ENCODE measurements around the gene H3-3A.

GRCh38 chr1:226095286-226095685, 32.8 kb downstream of the H3-3A start:
- no peak for TF ChIP-seq CTCF (IDR thresholded peaks at IDR 0.05)
- no peak for TF ChIP-seq POLR2A (IDR thresholded peaks at IDR 0.05)
- TF ChIP-seq POLR2AphosphoS5 (IDR thresholded peaks at IDR 0.05), result no peak

Data from transverse colon (tissue), 4 donors.